ENCODE measurements around the gene CEP170B. TPM values are rescaled to one million over a fixed set of nuclear protein-coding genes. Genes with fewer than 3 reads are reported as not detected.
A peak's percentile ranks its signal among the peaks of the same experiment; 100 is the strongest.

CEP170B gene
- total RNA-seq, result 1.0 TPM

DNA sequence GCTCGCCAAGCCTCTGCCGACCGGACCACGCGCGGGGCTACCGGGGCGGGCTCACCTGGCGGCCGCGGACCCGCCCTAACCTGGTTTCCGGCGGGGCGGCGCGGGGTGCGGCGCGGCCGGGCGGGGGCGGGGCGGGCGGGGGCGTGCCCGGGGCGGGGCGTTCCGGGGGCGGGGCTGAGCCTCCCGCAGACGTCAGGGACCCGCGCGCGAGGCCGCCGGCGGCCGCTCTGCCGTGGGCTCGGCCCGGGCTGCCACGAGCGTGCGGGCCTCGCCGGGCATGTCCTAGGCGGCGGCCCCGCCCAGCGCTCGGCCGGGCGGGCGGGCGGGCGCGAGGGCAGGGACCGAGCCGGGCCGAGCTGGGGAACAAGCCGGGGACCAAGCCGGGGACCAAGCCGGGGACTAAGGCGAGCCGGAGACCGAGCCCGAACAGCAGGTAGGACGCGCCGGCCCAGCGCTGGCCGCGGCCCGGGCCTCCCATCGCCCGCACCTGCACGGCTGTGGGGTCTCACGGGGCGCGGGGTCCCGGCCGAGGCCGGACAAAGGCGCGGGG, at the start of gene CEP170B:
Gene CEP170B, plus strand, starts transcription at position 188 of the 550 bp plus-strand sequence. CDS start 3,183 bp downstream, outside the sequence.
- Histone ChIP-seq H3K4me3 (ENCODE audit: low read length) (peak within 1 kb of the TSS; percentile 26), H3K27me3 (ENCODE audit: insufficient read depth, low read length) (peaks cover 29% of the 10 kb centered on the region), H3K4me1 (ENCODE audit: insufficient read depth, low read length) (peaks cover 12% of the 10 kb centered on the region), H3K9me3 (ENCODE audit: low read depth, low read length) (no peaks in the 10 kb centered on the region)

GRCh38 chr14:104816616-104816884, 48.5 kb upstream of the CEP170B start:
- H3K4me1 ChIP-seq (ENCODE audit: insufficient read depth, low read length), result peaks cover 26% of the 10 kb centered on the region
- no peaks in the 10 kb centered on the region for H3K9me3 ChIP-seq (ENCODE audit: low read depth, low read length)
- H3K27me3 ChIP-seq (ENCODE audit: insufficient read depth, low read length), result no peaks in the 10 kb centered on the region
- peak overlapping the region; percentile 72 for H3K4me3 ChIP-seq (ENCODE audit: low read length)

- Histone ChIP-seq H3K4me1 (ENCODE audit: insufficient read depth, low read length) (peaks cover 26% of the 10 kb centered on the region), H3K9me3 (ENCODE audit: low read depth, low read length) (no peaks in the 10 kb centered on the region), H3K4me3 (ENCODE audit: low read length) (no peak overlapping the region), H3K27me3 (ENCODE audit: insufficient read depth, low read length) (no peaks in the 10 kb centered on the region)
Measured at GRCh38 chr14:104817930-104818713, 46.9 kb upstream of the CEP170B start.

DNA sequence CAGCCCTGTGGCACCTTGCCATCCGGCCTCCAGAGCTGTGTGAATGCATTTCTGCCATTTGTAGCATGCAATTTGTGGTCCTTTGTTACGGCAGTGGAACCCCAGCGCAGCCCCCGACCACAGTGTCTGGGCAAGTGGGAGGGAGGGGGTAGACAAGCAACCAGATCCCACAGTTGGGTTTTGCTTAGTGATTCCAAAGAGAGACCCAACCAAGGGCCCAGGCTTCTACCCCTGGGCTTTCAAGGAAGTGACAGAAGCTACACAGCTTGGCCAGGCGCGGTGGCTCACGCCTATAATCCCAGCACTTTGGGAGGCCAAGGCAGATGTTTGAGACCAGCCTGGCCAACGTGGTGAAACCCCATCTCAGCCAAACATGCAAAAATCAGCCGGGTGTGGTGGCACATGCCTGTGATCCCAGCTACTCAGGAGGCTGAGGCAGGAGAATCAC, 46.3 kb upstream of the CEP170B start:
- H3K27me3 ChIP-seq (ENCODE audit: insufficient read depth, low read length), result no peaks in the 10 kb centered on the region
- no peak overlapping the region for H3K4me3 ChIP-seq (ENCODE audit: low read length)
- H3K4me1 ChIP-seq (ENCODE audit: insufficient read depth, low read length), result peaks cover 26% of the 10 kb centered on the region
- H3K9me3 ChIP-seq (ENCODE audit: low read depth, low read length), result no peaks in the 10 kb centered on the region

DNA sequence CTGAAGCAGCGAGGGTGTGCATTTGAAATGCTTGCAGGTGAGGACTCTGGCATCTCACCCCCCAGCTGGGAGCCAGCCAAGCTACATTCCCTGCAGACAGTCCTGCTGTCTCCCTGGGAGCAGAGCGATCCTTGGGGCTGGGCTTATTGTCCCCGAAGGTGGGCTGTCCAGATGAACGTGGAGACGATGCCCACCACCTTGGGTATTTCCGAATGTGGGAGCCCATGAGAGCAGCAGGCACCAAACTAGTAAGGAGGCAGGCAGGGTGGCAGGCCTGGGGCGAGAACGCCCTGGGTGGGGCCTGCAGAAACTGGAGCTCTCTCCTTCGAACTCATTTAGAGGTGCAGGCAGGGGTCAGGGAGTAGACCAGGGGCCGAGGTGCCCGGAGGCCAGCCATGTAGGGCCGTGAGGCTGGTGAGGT, 45.7 kb upstream of the CEP170B start:
- Histone ChIP-seq H3K9me3 (ENCODE audit: low read depth, low read length) (no peaks in the 10 kb centered on the region), H3K27me3 (ENCODE audit: insufficient read depth, low read length) (peaks cover under 1% of the 10 kb centered on the region), H3K4me1 (ENCODE audit: insufficient read depth, low read length) (peaks cover 22% of the 10 kb centered on the region), H3K4me3 (ENCODE audit: low read length) (no peak overlapping the region)

DNA sequence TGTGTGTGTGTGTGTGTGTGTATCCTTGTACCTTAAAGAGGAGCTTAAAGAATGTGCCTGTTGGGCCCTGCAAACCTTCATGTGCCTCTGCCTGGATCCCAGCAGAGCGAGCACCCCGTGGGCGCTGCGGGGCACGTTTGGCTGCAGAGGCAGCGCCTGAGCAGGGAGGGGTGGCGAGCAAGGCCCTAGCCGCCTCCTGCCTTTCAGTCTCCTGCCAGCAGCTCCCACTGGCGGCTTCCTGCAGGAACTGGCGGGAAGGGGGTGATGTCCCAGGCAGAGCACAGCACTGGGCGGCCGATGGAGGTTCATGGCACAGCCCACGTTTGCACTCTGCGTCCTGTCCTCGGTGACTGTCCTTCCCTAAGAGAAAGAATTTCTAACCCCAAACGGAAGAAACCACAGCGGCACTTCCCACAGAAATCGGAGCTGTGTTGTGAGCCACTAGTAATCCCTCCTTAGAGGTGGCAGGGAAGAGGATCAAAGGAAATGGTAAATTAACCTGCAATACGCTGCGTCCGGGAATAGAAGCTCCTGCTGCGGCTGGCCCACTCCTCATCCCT, 44.3 kb upstream of the CEP170B start:
- Histone ChIP-seq H3K27me3 (ENCODE audit: insufficient read depth, low read length) (peaks cover 12% of the 10 kb centered on the region), H3K4me3 (ENCODE audit: low read length) (no peak overlapping the region), H3K4me1 (ENCODE audit: insufficient read depth, low read length) (peaks cover 16% of the 10 kb centered on the region), H3K9me3 (ENCODE audit: low read depth, low read length) (no peaks in the 10 kb centered on the region)

DNA sequence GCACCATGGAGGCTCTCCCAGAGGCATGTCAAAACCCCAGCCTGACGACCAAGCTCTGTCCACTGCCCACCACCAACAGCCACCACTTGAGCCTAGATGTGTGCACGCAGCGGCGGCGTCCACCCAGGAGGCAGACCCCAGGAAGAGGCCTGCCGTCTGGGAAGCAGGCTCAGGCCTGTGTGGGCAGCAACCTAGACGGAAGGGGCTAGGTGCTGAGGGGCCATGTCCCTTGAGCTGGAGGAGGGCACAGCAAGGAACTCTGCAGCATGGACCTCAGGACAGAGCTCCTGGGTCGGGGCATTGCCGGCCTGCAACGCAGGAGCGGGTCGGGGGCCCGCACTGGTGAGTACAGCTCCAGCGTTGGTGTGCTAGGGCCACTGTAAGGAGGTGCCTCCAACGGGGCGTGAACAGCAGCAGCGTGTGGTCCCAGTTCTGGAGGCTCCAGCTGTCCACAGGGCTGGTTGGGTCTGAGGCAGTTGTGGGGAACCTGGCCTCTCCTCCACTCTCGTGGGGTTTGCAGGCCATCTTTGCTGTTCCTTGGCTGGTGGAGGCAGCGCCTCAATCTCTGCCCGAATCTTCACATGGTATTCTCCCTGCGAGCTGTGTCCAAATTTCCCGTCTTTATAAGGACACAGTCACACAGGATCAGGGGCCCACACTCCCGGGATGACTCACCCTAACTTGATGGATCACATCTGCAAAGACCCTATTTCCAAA, 43.7 kb upstream of the CEP170B start:
- H3K4me3 ChIP-seq (ENCODE audit: low read length), result no peak overlapping the region
- peaks cover 13% of the 10 kb centered on the region for H3K27me3 ChIP-seq (ENCODE audit: insufficient read depth, low read length)

GRCh38 chr14:104821971-104822608, 43.0 kb upstream of the CEP170B start:
- no peak overlapping the region for H3K4me3 ChIP-seq (ENCODE audit: low read length)

More for the DNA sequence above, 43.7 kb upstream of the CEP170B start:
- Histone ChIP-seq H3K4me1 (ENCODE audit: insufficient read depth, low read length) (peaks cover 18% of the 10 kb centered on the region), H3K9me3 (ENCODE audit: low read depth, low read length) (no peaks in the 10 kb centered on the region)

DNA sequence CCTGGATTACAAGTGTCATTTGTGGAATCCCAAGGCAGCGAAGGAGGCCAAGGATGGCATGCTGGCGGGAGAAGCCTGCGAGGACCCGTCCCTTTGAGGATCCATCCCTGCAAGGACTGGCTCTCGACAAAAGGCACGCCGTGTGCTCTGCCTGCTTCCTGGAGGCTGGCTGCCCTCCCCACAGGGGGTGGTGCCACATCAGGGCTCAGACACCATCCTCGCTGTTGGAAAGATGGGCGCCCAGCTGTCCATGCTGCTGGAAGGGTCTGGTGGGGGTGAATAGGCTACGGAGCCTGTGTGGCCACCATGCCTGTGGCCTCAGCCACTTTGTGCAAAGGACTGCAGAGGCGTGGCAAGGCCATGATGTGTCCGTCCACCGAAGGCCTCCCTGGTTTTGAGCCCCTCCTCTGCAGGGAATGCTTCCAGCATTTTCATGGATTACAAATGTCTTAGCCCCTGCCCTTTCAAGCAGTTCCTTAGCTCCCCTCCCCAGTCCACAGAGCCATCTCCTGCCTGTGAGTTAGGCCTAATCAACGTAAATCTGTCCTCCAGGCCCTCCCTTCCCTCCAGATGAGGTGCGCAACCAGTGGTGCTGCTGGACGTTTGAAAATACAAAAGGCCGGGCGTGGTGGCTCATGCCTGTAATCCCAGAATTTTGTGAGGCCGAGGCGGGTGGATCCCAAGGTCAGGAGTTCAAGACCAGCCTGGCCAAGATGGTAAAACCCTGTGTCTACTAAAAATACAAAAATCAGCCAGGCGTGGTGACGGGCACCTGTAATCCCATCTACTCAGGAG, 42.0 kb upstream of the CEP170B start:
- H3K4me1 ChIP-seq (ENCODE audit: insufficient read depth, low read length), result peaks cover 18% of the 10 kb centered on the region
- H3K9me3 ChIP-seq (ENCODE audit: low read depth, low read length), result no peaks in the 10 kb centered on the region
- no peak overlapping the region for H3K4me3 ChIP-seq (ENCODE audit: low read length)
- H3K27me3 ChIP-seq (ENCODE audit: insufficient read depth, low read length), result peaks cover 18% of the 10 kb centered on the region

More at GRCh38 chr14:104821971-104822608, 43.0 kb upstream of the CEP170B start:
- Histone ChIP-seq H3K9me3 (ENCODE audit: low read depth, low read length) (no peaks in the 10 kb centered on the region), H3K4me1 (ENCODE audit: insufficient read depth, low read length) (peaks cover 14% of the 10 kb centered on the region), H3K27me3 (ENCODE audit: insufficient read depth, low read length) (peaks cover 13% of the 10 kb centered on the region)

DNA sequence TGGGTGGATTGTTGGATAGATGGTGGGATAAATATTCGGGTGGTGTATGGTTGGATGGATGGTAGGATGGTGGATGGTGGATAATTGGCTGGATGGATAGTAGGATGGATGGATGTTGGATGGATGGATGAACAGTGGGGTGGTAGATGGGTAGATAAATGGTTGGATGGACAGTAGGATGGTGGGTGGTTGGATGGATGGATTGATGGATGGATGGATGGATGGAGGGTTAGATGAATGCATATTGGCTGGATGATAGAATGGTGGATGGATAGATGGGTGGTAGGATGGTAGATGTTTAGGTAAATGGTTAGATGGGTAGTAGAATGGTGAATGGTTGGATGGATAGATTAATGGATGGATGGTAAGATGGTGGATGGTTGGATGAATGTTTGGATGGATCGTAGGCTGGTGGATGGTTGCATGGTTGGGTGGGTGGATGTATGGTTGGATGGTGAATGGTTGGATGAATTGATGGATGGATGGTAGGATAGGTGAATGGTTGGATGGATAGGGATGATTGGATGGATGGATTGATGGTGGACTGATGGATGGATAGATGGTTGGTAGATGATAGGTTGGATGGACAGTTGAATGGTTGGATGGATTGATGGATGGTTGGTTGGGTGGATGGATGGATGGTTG, 40.6 kb upstream of the CEP170B start:
- H3K9me3 ChIP-seq (ENCODE audit: low read depth, low read length), result no peaks in the 10 kb centered on the region
- peaks cover 18% of the 10 kb centered on the region for H3K4me1 ChIP-seq (ENCODE audit: insufficient read depth, low read length)
- H3K4me3 ChIP-seq (ENCODE audit: low read length), result no peak overlapping the region
- peaks cover 18% of the 10 kb centered on the region for H3K27me3 ChIP-seq (ENCODE audit: insufficient read depth, low read length)

GRCh38 chr14:104826189-104826860, 38.7 kb upstream of the CEP170B start:
- Histone ChIP-seq H3K4me3 (ENCODE audit: low read length) (peak overlapping the region; percentile 36), H3K27me3 (ENCODE audit: insufficient read depth, low read length) (peaks cover 18% of the 10 kb centered on the region), H3K9me3 (ENCODE audit: low read depth, low read length) (no peaks in the 10 kb centered on the region), H3K4me1 (ENCODE audit: insufficient read depth, low read length) (peaks cover 18% of the 10 kb centered on the region)

- Histone ChIP-seq H3K27me3 (ENCODE audit: insufficient read depth, low read length) (peaks cover 18% of the 10 kb centered on the region), H3K4me1 (ENCODE audit: insufficient read depth, low read length) (peaks cover 18% of the 10 kb centered on the region), H3K9me3 (ENCODE audit: low read depth, low read length) (no peaks in the 10 kb centered on the region), H3K4me3 (ENCODE audit: low read length) (no peak overlapping the region)
Measured at GRCh38 chr14:104826861-104827176, 38.2 kb upstream of the CEP170B start.

- Histone ChIP-seq H3K27me3 (ENCODE audit: insufficient read depth, low read length) (peaks cover 18% of the 10 kb centered on the region), H3K4me3 (ENCODE audit: low read length) (no peak overlapping the region), H3K4me1 (ENCODE audit: insufficient read depth, low read length) (peaks cover 18% of the 10 kb centered on the region), H3K9me3 (ENCODE audit: low read depth, low read length) (no peaks in the 10 kb centered on the region)
Measured at GRCh38 chr14:104827177-104828055, 37.7 kb upstream of the CEP170B start.

Measured in mononuclear cell (primary cell).